Smooth muscle cell (in vitro differentiated cells): ENCODE data around the gene GATAD2A. TPM values are rescaled to one million over a fixed set of nuclear protein-coding genes. Genes with fewer than 3 reads are reported as not detected.
"Not testable (repeated sequence)": the region's sequence is repeated elsewhere in the genome, so short reads cannot be mapped to it uniquely, and the experiment has no call there.

ENCODE experiments used
- DNase-seq: peaks from one replicate; lab custom pipeline; 2025; ENCODE audit not compliant: unreplicated experiment; lab: John Stamatoyannopoulos, UW
- H2AFZ ChIP-seq: fragments of 200-600 bp; sonication (generic); 2 replicates; pipeline ENCODE4 v1.6.0; 2016; ENCODE audit warnings: antibody characterized with exemption, low read depth, mild to moderate bottlenecking
- H3F3A ChIP-seq: fragments of 200-600 bp; sonication (generic); 2 replicates; pipeline ENCODE4 v1.6.0; 2017; ENCODE audit warnings: antibody characterized with exemption, low read depth
- H3K27ac ChIP-seq: fragments of 200-600 bp; sonication (generic); 2 replicates; pipeline ENCODE4 v1.5.1; 2016; ENCODE audit warnings: low read depth, mild to moderate bottlenecking
- H3K27me3 ChIP-seq: fragments of 200-600 bp; sonication (generic); 2 replicates; pipeline ENCODE4 v1.6.1; 2016; ENCODE audit warnings: low read depth, mild to moderate bottlenecking
- H3K36me3 ChIP-seq: fragments of 200-600 bp; sonication (generic); 2 replicates; pipeline ENCODE4 v1.5.1; 2016; ENCODE audit warnings: low read depth
- H3K4me1 ChIP-seq: fragments of 200-600 bp; sonication (generic); 2 replicates; pipeline ENCODE4 v1.5.1; 2016; ENCODE audit warnings: low read depth
- H3K4me2 ChIP-seq: fragments of 200-600 bp; sonication (generic); 2 replicates; pipeline ENCODE4 v1.6.0; 2016; ENCODE audit warnings: mild to moderate bottlenecking
- H3K4me3 ChIP-seq: fragments of 200-600 bp; sonication (generic); 2 replicates; pipeline ENCODE4 v1.5.1; 2016; ENCODE audit warnings: mild to moderate bottlenecking
- H3K79me2 ChIP-seq: fragments of 200-600 bp; sonication (generic); 2 replicates; pipeline ENCODE4 v1.6.0; 2016; ENCODE audit warnings: low read depth, mild to moderate bottlenecking
- H3K9ac ChIP-seq: fragments of 200-600 bp; sonication (generic); 2 replicates; pipeline ENCODE4 v1.6.0; 2016; ENCODE audit warnings: low read depth
- H3K9me3 ChIP-seq: fragments of 200-600 bp; sonication (generic); replicated peaks from 2 replicates; pipeline ENCODE4 v1.5.1; 2016; ENCODE audit warnings: low read depth
- H4K20me1 ChIP-seq: fragments of 200-600 bp; sonication (generic); 2 replicates; pipeline ENCODE4 v1.6.0; 2016; ENCODE audit warnings: low read depth
- WGBS: methylation state at CpG from one replicate; pipeline ENCODE4 v1.1.7; 2016; ENCODE audit warnings: low lambda C conversion rate; 5-methylcytosine and 5-hydroxymethylcytosine counted together
- polyA plus RNA-seq: library from polyadenylated mRNA; unstranded; fragments of >200 nt; fragmentation: Nextera tagmentation; extraction: Ambion mirVana; gene quantifications from 2 replicates; pipeline ENCODE4 v1.2.1, GENCODE V29; 2016
- total RNA-seq: library from RNA; depleted of rRNA; stranded (reverse); fragments of >200 nt; gene quantifications from 2 replicates; pipeline ENCODE4 v1.2.3, GENCODE V29; 2014
- TF ChIP-seq, protein P1 (sequence below): fragments of 200-600 bp; sonication (generic); IDR thresholded peaks from 2 replicates; pipeline ENCODE4 v1.5.1; 2017; ENCODE audit warnings: borderline replicate concordance, mild to moderate bottlenecking, antibody characterized with exemption; ENCODE audit not compliant: insufficient read depth, poor library complexity, severe bottlenecking

GATAD2A gene
- total and polyA plus RNA-seq, 2 experiments from 2014 or later = 26.8 to 27.0 TPM

- Histone ChIP-seq H3K27me3 (no peaks in the 10 kb centered on the region), H3K36me3 (no peaks in the 10 kb centered on the region), H3K79me2 (no peaks in the 10 kb centered on the region), H3K9ac (no peak overlapping the region), H3K27ac (no peak overlapping the region), H3F3A (no peaks in the 10 kb centered on the region), H3K4me1 (no peaks in the 10 kb centered on the region), H3K4me2 (no peak overlapping the region), H3K9me3 (no peaks in the 10 kb centered on the region), H4K20me1 (no peaks in the 10 kb centered on the region), H3K4me3 (no peak overlapping the region), H2AFZ (no peak overlapping the region)
- no peak for DNase-seq
- TF ChIP-seq, protein P1, sequence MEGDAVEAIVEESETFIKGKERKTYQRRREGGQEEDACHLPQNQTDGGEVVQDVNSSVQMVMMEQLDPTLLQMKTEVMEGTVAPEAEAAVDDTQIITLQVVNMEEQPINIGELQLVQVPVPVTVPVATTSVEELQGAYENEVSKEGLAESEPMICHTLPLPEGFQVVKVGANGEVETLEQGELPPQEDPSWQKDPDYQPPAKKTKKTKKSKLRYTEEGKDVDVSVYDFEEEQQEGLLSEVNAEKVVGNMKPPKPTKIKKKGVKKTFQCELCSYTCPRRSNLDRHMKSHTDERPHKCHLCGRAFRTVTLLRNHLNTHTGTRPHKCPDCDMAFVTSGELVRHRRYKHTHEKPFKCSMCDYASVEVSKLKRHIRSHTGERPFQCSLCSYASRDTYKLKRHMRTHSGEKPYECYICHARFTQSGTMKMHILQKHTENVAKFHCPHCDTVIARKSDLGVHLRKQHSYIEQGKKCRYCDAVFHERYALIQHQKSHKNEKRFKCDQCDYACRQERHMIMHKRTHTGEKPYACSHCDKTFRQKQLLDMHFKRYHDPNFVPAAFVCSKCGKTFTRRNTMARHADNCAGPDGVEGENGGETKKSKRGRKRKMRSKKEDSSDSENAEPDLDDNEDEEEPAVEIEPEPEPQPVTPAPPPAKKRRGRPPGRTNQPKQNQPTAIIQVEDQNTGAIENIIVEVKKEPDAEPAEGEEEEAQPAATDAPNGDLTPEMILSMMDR = no peak
- WGBS = 96% methylated on average over 7 of the region's 7 CpGs
These were observed 37.4 kb upstream of the GATAD2A start for GRCh38 chr19:19368087-19368486.

DNA sequence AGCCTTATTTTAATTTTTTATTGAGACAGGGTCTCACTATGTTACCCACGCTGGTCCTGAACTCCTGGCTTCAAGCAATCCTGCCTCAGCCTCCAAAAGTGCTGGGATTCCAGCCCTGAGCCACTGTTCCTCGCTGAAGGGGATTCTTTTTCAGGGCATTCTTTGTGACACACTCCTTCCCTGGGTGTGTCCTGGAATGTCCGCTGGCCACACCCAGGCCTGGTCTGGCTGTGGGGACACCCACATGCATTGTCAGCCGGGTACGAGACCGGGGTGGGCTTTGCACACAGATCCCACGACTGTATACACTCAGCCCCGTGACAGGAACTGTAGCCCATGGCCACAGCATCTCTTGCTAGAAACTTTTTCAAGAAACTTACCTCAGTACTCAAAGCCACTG is 34.4 kb upstream of the GATAD2A start:
- no peak overlapping the region for H3K4me3 ChIP-seq
- H3K79me2 ChIP-seq = no peaks in the 10 kb centered on the region
- H3K4me1 ChIP-seq = no peaks in the 10 kb centered on the region
- no peaks in the 10 kb centered on the region for H3K27me3 ChIP-seq
- no peaks in the 10 kb centered on the region for H3F3A ChIP-seq
- H3K9ac ChIP-seq = no peak overlapping the region
- no peaks in the 10 kb centered on the region for H3K36me3 ChIP-seq
- no peak overlapping the region for H3K4me2 ChIP-seq
- no peak overlapping the region for H3K27ac ChIP-seq
- TF ChIP-seq, protein P1 = no peak
- H2AFZ ChIP-seq = no peak overlapping the region
- H3K9me3 ChIP-seq = no peaks in the 10 kb centered on the region
- 69% methylated on average over 8 of the region's 8 CpGs for whole genome bisulfite sequencing
- DNase-seq = no peak
- no peaks in the 10 kb centered on the region for H4K20me1 ChIP-seq

DNA sequence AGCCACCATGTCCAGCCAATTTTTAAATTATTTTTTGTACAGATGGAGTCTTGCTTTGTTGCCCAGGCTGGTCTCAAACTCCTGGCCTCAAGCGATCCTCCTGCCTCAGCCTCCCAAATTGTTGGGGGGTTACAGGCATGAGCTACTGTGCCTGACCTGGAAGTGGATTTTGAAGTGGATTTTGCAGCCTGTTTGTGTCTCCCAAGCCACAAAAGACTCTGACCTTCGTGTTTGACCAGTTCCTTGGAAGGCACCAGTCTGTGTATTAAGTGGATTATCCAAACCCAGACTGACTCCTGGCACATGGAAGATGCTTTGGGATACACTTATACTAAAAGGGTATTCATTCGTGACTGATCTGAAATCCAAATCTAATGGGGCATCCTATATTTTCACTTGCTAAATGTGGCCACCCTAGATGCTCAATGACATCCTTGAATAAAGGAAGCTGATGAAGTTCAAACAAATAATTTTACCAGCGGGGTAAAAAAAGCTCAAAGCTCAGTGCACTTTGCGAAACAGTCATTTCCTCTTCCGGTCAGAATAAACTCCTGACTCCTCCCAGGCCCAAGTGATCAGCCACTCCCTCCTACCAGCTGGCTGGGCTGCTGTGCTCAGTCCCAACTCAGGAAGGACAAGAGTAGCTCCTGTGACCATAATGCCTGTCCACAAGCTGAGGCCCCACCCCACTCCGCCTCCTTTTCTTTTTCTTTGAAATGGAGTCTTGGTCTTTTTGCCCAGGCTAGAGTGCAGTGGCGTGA is 32.6 kb upstream of the GATAD2A start:
- no peaks in the 10 kb centered on the region for H3K36me3 ChIP-seq
- no peak overlapping the region for H3K4me2 ChIP-seq
- H3K27ac ChIP-seq = no peak overlapping the region
- no peaks in the 10 kb centered on the region for H4K20me1 ChIP-seq
- no peak overlapping the region for H3K9ac ChIP-seq
- 80% methylated on average over 8 of the region's 8 CpGs for WGBS
- no peaks in the 10 kb centered on the region for H3K4me1 ChIP-seq
- H3K79me2 ChIP-seq = no peaks in the 10 kb centered on the region
- no peak for DNase-seq
- TF ChIP-seq, protein P1 = no peak
- H2AFZ ChIP-seq = no peak overlapping the region
- H3K27me3 ChIP-seq = no peaks in the 10 kb centered on the region
- H3F3A ChIP-seq = no peaks in the 10 kb centered on the region
- H3K4me3 ChIP-seq = no peak overlapping the region
- no peaks in the 10 kb centered on the region for H3K9me3 ChIP-seq

DNA sequence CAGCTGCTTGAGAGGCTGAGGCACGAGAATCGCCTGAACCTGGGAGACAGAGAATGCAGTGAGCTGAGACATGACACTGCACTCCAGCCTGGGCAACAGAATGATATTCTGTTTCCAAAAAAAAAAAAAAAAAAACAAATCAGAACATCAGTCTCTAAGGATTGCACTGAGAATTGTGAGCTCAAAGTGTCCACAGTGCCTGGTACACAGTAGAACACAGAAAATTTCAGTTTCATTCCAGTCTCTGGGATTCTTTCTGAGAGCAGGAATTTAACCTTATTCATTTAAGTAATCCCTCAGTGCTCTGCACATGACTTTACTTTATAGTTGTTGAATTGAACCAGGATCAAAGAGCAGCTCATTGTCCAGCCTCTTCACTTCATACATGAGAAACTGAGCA is 25.9 kb upstream of the GATAD2A start:
- WGBS = 96% methylated on average over 2 of the region's 2 CpGs
- Histone ChIP-seq H2AFZ (no peak overlapping the region), H3K9me3 (no peaks in the 10 kb centered on the region), H3K79me2 (peaks cover 2% of the 10 kb centered on the region), H3K4me2 (no peak overlapping the region), H3F3A (peaks cover 4% of the 10 kb centered on the region), H3K27ac (no peak overlapping the region), H3K27me3 (no peaks in the 10 kb centered on the region), H3K4me3 (no peak overlapping the region), H4K20me1 (no peaks in the 10 kb centered on the region), H3K4me1 (no peaks in the 10 kb centered on the region), H3K9ac (no peak overlapping the region), H3K36me3 (no peaks in the 10 kb centered on the region)
- no peak for DNase-seq
- TF ChIP-seq, protein P1 = no peak

DNA sequence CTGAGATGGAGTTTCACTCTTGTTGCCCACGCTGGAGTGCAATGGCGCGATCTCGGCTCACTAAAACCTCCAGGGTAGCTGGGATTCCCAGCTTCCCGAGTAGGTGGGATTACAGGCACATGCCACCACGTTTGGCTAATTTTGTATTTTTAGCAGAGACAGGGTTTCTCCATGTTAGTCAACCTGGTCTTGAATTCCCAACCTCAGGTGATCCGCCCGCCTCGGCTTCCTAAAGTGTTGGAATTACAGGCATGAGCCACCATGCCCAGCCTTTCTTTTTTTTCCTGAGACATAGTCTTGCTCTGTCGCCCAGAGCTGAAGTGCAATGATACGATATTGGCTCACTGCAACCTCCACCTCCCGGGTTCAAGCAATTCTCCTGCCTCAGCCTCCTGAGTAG is 25.2 kb upstream of the GATAD2A start:
- not testable (repeated sequence) for H3K36me3 ChIP-seq, H3K4me1 ChIP-seq, H3K9me3 ChIP-seq, H3K27me3 ChIP-seq, H3K79me2 ChIP-seq, H3K9ac ChIP-seq, H3K27ac ChIP-seq, H3F3A ChIP-seq, H3K4me3 ChIP-seq, DNase-seq, H3K4me2 ChIP-seq, H2AFZ ChIP-seq, H4K20me1 ChIP-seq
- WGBS = 89% methylated on average over 12 of the region's 12 CpGs
